Measurements from ENCODE around the gene ATXN10.

The ATXN10 gene

GRCh38 chr22:45752036-45752435 lies 80.4 kb downstream of the ATXN10 start:
- no peak for DNase-seq (ENCODE audit: low read depth)
- no peak for TF ChIP-seq CTCF (conservative IDR thresholded peaks at IDR 0.05; ENCODE audit: control insufficient read depth, insufficient read depth, low read depth, low read length)
- H3K4me3 ChIP-seq (ENCODE audit: control insufficient read depth, low read depth, low read length): no peak overlapping the region

- TF ChIP-seq CTCF (conservative IDR thresholded peaks at IDR 0.05; ENCODE audit: control insufficient read depth, insufficient read depth, low read depth, low read length): no peak
- DNase-seq (ENCODE audit: low read depth): no peak
- H3K4me3 ChIP-seq (ENCODE audit: control insufficient read depth, low read depth, low read length): no peak overlapping the region
Measured at GRCh38 chr22:45754822-45755221, 83.2 kb downstream of the ATXN10 start.

GRCh38 chr22:45756558-45756957 lies 84.9 kb downstream of the ATXN10 start:
- TF ChIP-seq CTCF (conservative IDR thresholded peaks at IDR 0.05; ENCODE audit: control insufficient read depth, insufficient read depth, low read depth, low read length): no peak
- H3K4me3 ChIP-seq (ENCODE audit: control insufficient read depth, low read depth, low read length): no peak overlapping the region
- DNase-seq (ENCODE audit: low read depth): no peak

GRCh38 chr22:45757068-45757467 lies 85.4 kb downstream of the ATXN10 start:
- H3K4me3 ChIP-seq (ENCODE audit: control insufficient read depth, low read depth, low read length): no peak overlapping the region
- DNase-seq (ENCODE audit: low read depth): no peak

GRCh38 chr22:45757936-45758335 lies 86.3 kb downstream of the ATXN10 start:
- TF ChIP-seq CTCF (conservative IDR thresholded peaks at IDR 0.05; ENCODE audit: control insufficient read depth, insufficient read depth, low read depth, low read length): no peak
- no peak for DNase-seq (ENCODE audit: low read depth)
- H3K4me3 ChIP-seq (ENCODE audit: control insufficient read depth, low read depth, low read length): no peak overlapping the region

More at GRCh38 chr22:45757068-45757467, 85.4 kb downstream of the ATXN10 start:
- no peak for TF ChIP-seq CTCF (conservative IDR thresholded peaks at IDR 0.05; ENCODE audit: control insufficient read depth, insufficient read depth, low read depth, low read length)

- no peak overlapping the region for H3K4me3 ChIP-seq (ENCODE audit: control insufficient read depth, low read depth, low read length)
- TF ChIP-seq CTCF (conservative IDR thresholded peaks at IDR 0.05; ENCODE audit: control insufficient read depth, insufficient read depth, low read depth, low read length): no peak
- no peak for DNase-seq (ENCODE audit: low read depth)
Measured at GRCh38 chr22:45758603-45759002, 87.0 kb downstream of the ATXN10 start.

GRCh38 chr22:45760682-45761081 lies 89.0 kb downstream of the ATXN10 start:
- TF ChIP-seq CTCF (conservative IDR thresholded peaks at IDR 0.05; ENCODE audit: control insufficient read depth, insufficient read depth, low read depth, low read length): no peak
- no peak overlapping the region for H3K4me3 ChIP-seq (ENCODE audit: control insufficient read depth, low read depth, low read length)
- DNase-seq (ENCODE audit: low read depth): no peak

Data from fibroblast of mammary gland (primary cell).